ENCODE data around the gene CAPN15. TPM values are rescaled to one million over a fixed set of nuclear protein-coding genes. Genes with fewer than 3 reads are reported as not detected.
"Not testable (repeated sequence)": the region's sequence is repeated elsewhere in the genome, so short reads cannot be mapped to it uniquely, and the experiment has no call there.

The CAPN15 gene
- polyA plus RNA-seq (2012; ENCODE audit: missing spikeins) = 7.1 TPM

DNA sequence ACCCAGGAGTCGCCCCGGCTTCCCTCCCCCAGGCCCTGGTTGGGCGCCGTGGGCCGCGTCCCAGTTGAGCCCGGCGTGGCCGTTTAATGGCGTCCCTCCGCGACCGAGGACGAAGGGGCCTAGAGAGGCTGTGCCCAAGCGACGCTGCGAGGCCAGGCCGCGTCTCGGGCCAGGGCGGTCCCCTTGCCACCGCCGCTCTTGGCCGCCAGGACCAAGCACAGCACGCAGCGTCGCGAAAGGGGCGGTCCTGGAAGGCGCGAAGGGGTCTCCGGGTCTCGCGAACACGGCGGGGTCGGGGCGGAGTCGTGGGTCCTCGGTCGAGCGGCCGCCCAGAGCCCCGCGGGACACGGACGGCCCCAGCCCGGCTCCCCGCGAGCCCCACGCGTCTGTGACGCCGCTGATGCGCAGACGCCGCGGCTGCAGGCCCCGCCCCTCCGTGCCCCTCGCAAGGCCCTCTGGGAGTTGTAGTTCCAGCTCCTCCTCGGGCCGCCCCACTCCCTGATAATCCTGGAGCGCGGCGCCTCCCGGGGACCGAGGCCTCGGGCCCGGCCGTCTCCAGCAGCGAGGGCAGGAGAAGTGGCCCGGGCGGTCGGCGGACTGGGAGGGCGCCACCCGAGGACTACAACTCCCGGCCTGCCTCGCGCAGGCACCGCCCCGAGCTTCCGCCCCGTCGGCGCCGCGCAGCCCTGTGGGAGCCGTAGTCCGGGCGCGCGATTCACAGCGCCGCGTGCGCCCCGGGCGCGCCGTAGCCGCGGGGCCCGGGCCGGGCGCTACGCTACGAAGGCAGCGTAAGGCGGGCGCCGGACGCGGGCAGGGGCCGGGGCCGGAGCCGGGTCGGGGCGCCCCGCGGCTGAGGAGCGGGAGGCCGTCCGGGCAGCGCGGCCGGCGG, at the start of gene CAPN15:
Gene CAPN15, plus strand, starts transcription at position 698 of the 889 bp plus-strand sequence. CDS start 19,127 bp downstream, outside the sequence.
- DNase-seq (ENCODE audit: insufficient read length) (peak; percentile 79), FAIRE-seq (peak; percentile 97)
- TF ChIP-seq POLR2A (IDR thresholded peaks at IDR 0.05; ENCODE audit: low read depth, low read length) (peak; percentile 75), TAF1 (IDR thresholded peaks at IDR 0.05; ENCODE audit: borderline replicate concordance, low read depth, low read length) (peak; percentile 43; the same call in 1 of the 2 replicates), POLR2AphosphoS5 (IDR thresholded peaks at IDR 0.05; ENCODE audit: low read depth, low read length) (peak; percentile 59; the same call in 1 of the 2 replicates)

DNA sequence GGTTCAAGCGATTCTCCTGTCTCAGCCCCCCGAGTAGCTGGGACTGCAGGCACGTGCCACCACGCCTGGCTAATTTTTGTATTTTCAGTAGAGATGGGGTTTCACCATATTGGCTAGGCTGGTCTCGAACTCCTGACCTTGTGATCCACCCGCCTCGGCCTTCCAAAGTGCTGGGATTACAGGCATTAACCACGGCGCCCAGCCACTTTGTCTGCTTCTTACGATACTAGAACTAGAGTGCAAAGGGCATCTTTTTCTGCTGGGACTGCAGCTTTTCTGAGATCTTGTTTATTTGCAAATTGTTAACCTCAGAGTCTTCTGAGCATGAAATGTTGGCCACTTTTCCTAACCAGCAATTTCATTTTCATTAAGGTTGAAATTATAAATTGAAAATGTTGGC, 49.2 kb upstream of the CAPN15 start:
- FAIRE-seq = not testable (repeated sequence)

DNA sequence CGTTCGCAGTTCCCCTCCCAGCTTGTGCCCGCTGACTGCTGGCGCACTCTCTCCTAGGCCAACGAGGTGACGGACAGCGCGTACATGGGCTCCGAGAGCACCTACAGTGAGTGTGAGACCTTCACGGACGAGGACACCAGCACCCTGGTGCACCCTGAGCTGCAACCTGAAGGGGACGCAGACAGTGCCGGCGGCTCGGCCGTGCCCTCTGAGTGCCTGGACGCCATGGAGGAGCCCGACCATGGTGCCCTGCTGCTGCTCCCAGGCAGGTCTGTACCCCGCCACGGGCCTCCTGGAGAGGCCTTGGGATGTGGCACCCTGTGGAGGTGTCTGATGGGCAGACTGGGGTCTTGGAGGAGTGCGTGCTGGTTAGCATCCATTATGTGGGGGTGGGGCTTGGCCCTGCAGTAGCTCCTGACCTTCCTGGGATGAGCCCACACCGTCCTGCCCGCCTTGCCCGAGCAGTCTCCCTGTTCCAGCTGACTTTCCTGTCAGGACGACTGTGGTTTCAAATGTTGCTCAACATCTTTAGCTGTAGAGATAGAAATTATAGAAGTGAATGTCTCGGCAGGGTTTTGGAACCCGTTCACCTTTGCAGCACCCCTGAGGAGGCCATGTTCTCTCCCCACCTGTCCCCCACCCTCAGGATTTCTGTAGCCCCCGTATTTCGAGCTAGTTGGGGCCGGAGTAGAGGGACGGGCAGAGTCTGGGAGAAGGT, 44.9 kb upstream of the CAPN15 start:
- DNase-seq (ENCODE audit: insufficient read length) (no peak), FAIRE-seq (no peak)
- no peak for TF ChIP-seq POLR2A (IDR thresholded peaks at IDR 0.05; ENCODE audit: low read depth, low read length)
- TF ChIP-seq POLR2AphosphoS5 (IDR thresholded peaks at IDR 0.05; ENCODE audit: low read depth, low read length) = no peak
- no peak for TF ChIP-seq TAF1 (IDR thresholded peaks at IDR 0.05; ENCODE audit: borderline replicate concordance, low read depth, low read length)

More for the DNA sequence above, 49.2 kb upstream of the CAPN15 start:
- not testable (repeated sequence) for DNase-seq (ENCODE audit: insufficient read length)

DNA sequence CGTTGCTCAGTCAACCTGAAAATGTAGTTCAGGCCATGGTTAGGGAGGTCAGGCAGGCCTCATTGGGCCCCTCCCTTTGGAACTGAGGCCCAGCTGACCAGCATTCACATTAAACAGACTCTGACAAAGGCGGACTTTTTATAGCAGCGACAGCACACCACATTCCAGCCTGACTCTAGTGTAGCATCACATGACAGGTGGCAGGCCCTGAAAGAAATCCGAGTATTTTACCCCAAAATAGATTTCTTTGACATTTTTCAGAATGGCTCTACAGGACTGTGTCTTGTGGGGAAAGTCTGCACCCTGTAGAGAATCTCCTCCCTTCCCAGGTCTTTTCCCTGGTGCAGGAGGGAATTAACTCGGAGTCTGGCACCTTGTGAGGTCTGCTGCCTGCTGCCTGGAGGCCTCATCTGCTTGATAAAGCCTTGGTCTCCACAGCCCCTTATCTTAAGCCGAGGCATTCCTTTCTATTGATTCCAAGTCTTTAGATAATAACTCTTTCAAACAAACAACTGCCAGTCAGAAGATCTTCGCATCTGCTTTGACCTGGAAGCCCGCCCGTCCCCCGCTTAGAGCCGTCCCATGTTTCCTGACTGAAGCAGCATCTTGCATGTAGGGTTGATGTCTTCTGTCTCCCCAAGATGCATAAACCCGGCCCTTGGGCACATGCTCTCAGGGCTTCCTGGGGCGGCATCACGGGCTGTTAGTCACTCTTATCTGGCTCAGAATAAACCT, 44.0 kb upstream of the CAPN15 start:
- TF ChIP-seq POLR2A (IDR thresholded peaks at IDR 0.05; ENCODE audit: low read depth, low read length) (no peak), POLR2AphosphoS5 (IDR thresholded peaks at IDR 0.05; ENCODE audit: low read depth, low read length) (no peak), TAF1 (IDR thresholded peaks at IDR 0.05; ENCODE audit: borderline replicate concordance, low read depth, low read length) (no peak)
- FAIRE-seq (no peak), DNase-seq (ENCODE audit: insufficient read length) (no peak)

DNA sequence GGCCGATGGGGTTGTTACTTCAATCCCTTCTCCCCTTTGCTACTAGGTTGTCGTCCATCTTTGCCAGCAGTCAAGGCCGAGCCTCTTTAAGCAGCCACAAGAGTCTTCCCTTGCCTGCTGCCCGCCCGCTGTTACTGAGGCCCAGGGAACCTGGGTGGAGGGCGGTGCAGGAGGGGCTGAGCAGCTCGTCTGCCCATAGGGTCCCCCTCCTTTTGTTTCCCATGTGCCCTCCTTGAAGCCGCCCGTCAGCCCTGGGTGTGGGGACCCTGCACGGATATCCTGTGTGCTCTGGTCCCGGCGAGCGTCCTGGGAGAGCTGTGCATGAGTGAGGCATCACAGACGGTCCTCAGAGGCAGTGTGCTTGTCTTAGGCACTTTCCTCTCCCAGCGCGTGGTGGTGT, 37.9 kb upstream of the CAPN15 start:
- FAIRE-seq (no peak), DNase-seq (ENCODE audit: insufficient read length) (no peak)
- no peak for TF ChIP-seq POLR2A (IDR thresholded peaks at IDR 0.05; ENCODE audit: low read depth, low read length)
- no peak for TF ChIP-seq POLR2AphosphoS5 (IDR thresholded peaks at IDR 0.05; ENCODE audit: low read depth, low read length)
- no peak for TF ChIP-seq TAF1 (IDR thresholded peaks at IDR 0.05; ENCODE audit: borderline replicate concordance, low read depth, low read length)

DNA sequence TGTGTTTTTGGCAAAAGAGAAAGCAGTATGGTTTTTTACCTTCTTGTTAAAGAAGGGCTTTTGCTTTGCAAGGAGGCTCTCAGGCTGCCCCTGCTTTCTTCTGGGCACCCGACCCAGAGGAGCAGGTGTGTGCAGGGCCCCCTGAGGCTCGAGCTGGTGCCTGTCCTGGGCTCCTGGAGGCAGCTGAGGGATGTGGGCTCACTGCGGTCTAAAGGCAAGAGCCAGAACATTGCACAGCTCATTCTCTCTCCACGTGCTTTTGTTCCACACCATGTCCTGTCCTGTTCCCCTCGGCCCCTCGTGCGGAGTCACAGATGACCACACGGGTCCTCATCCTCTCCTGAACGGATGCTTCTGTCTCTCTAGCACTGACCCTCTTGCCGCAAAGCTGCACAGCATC, 36.7 kb upstream of the CAPN15 start:
- DNase-seq (ENCODE audit: insufficient read length) = no peak
- TF ChIP-seq TAF1 (IDR thresholded peaks at IDR 0.05; ENCODE audit: borderline replicate concordance, low read depth, low read length) (no peak), POLR2A (IDR thresholded peaks at IDR 0.05; ENCODE audit: low read depth, low read length) (no peak), POLR2AphosphoS5 (IDR thresholded peaks at IDR 0.05; ENCODE audit: low read depth, low read length) (no peak)
- no peak for FAIRE-seq

DNA sequence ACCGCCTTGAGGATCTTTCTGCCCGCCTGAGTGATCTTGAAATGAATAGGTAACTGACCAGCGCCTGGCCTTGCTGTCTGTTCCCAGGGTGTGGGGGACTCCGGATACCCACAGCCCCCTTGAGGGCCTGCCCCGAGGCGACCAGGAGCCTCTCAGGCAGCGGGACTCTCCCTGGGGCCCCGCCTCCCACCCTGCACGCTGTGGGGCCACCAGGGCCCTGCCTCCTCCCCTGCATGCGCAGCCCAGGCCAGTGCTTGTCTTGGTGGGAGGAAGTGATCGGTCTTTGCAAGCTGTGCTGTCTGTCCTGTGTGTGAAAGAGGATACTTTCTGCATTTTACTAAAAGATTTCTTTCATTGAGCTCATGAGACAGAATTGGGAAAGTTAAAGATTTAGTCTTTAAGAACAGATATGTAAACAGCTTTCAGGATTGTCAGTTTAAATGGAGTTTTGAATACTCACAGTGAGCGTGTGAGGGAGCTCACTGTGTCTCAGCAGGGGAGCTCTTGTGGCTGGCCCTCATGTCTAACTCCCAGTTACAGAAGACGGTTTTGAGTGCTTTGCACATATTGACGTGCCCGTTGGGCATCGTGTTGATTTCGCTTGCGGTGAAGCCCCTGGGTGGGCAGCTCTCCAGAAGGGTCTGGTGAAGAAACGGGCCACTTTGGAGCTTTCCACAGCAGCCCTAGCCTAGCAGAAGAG, 36.1 kb upstream of the CAPN15 start:
- FAIRE-seq (no peak), DNase-seq (ENCODE audit: insufficient read length) (no peak)
- peak; percentile 38; the same call in 1 of the 2 replicates for TF ChIP-seq POLR2AphosphoS5 (IDR thresholded peaks at IDR 0.05; ENCODE audit: low read depth, low read length)
- peak; percentile 54; the same call in 1 of the 2 replicates for TF ChIP-seq POLR2A (IDR thresholded peaks at IDR 0.05; ENCODE audit: low read depth, low read length)
- no peak for TF ChIP-seq TAF1 (IDR thresholded peaks at IDR 0.05; ENCODE audit: borderline replicate concordance, low read depth, low read length)

DNA sequence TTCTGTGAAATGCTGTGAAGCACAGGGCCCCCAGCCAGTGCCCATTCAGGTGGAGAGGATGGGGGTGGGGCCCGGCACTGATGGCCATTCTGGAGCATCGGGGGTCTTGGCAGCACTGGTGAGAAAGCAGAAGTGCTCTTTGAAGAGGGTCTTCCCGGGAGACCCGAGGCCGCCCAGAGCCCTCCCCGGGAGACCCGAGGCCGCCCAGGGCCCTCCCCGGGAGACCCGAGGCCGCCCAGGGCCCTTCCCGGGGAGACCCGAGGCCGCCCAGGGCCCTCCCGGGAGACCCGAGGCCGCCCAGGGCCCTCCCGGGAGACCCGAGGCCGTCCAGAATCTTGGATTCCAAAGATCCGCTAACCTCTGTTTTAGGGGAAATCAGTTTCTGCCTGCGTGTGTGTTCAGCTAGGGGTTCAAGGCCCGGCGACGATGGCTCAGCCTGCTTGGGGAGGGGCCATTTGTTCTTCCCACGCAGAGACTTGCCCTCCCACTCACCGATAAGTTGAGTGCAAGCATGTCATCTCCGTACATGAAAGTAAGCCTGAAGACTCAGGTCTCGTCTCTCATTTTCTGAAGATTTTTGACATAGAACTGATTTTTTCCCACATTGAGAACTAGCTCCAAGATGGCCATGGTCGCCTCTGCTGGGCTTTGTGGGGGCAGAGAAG, 35.2 kb upstream of the CAPN15 start:
- no peak for DNase-seq (ENCODE audit: insufficient read length)
- no peak for TF ChIP-seq TAF1 (IDR thresholded peaks at IDR 0.05; ENCODE audit: borderline replicate concordance, low read depth, low read length)
- TF ChIP-seq POLR2AphosphoS5 (IDR thresholded peaks at IDR 0.05; ENCODE audit: low read depth, low read length) = no peak
- no peak for TF ChIP-seq POLR2A (IDR thresholded peaks at IDR 0.05; ENCODE audit: low read depth, low read length)
- no peak for FAIRE-seq

DNA sequence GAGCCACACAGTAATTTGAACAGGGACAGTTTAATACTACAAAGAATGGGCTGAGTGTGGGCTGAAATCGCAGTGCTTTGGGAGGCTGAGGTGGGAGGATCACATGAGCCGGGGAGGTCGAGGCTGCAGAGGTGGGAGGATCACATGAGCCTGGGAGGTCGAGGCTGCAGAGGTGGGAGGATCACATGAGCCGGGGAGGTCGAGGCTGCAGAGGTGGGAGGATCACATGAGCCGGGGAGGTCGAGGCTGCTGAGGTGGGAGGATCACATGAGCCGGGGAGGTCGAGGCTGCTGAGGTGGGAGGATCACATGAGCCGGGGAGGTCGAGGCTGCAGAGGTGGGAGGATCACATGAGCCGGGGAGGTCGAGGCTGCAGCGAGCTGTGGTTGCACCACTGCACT, 32.8 kb upstream of the CAPN15 start:
- not testable (repeated sequence) for FAIRE-seq; DNase-seq (ENCODE audit: insufficient read length)

DNA sequence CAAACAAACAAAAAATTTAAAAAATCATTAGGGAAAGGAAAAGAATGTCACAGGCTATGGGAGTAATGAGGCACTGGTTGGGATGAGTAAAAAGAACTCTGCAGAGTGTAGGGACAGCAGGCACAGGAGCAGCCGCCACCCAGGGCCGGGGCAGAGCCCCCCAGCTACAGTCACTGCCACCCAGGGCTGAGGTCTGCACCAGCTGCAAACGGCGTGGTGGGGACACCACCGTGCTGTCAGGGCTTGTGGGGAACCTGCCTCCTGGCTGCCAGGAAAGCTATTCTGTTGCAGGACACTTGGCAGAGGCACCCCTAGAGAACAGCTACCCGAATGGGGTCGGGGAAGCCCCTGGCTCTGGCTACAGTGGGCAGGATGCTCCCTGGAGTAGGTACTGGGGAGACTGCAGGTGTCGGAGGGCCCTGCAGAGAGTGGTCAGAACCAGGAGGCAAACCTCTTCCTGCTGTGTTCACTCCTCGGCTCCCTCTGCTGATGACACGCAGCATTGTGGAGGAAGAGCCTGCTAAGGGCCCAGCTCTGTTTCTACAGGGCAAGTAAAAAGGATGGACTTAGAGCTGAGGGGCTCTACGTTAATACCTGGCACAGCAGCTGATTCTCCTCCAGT, 32.3 kb upstream of the CAPN15 start:
- no peak for FAIRE-seq
- DNase-seq (ENCODE audit: insufficient read length) = no peak

More for the DNA sequence above, 32.3 kb upstream of the CAPN15 start:
- TF ChIP-seq POLR2A (IDR thresholded peaks at IDR 0.05; ENCODE audit: low read depth, low read length) (no peak), POLR2AphosphoS5 (IDR thresholded peaks at IDR 0.05; ENCODE audit: low read depth, low read length) (no peak), TAF1 (IDR thresholded peaks at IDR 0.05; ENCODE audit: borderline replicate concordance, low read depth, low read length) (no peak)
